ENCODE measurements around the gene ESR1. TPM values are rescaled to one million over a fixed set of nuclear protein-coding genes. Genes with fewer than 3 reads are reported as not detected.

The ESR1 gene
- total and polyA plus RNA-seq, 2 donors from 2014 or later = 1.1 to 5.2 TPM

- no peaks in the 10 kb centered on the region for H3K4me1 ChIP-seq (ENCODE audit: control insufficient read depth in 2 of 3, insufficient read depth in 2 of 3, low read depth in 1 of 3, low read length in 3 of 3)
- DNase-seq (no peak), FAIRE-seq (no peak)
- H3K9ac ChIP-seq (ENCODE audit: low read length in 3 of 3) = no peak overlapping the region
- H3K36me3 ChIP-seq (ENCODE audit: control insufficient read depth in 2 of 3, insufficient read depth in 3 of 3, low read length in 3 of 3) = no peaks in the 10 kb centered on the region
- H3K27me3 ChIP-seq (ENCODE audit: control insufficient read depth, insufficient read depth, low read length) = no peaks in the 10 kb centered on the region
- H3K9me3 ChIP-seq (ENCODE audit: control insufficient read depth in 2 of 3, insufficient read depth in 1 of 3, low read length in 3 of 3) = no peaks in the 10 kb centered on the region
- H3K27ac ChIP-seq (ENCODE audit: low read depth in 2 of 2, low read length in 2 of 2) = no peak overlapping the region
- intact Hi-C loops (cut with DNase I) = no loop called here
- TF ChIP-seq CTCF (IDR thresholded peaks at IDR 0.05; ENCODE audit: borderline replicate concordance, extremely low read depth, insufficient read depth) = no peak
- no peak overlapping the region for H3K4me3 ChIP-seq (ENCODE audit: low read length in 3 of 3)
These were observed 248.0 kb downstream of the ESR1 start for GRCh38 chr6:152055517-152055916.

- Histone ChIP-seq H3K27ac (ENCODE audit: low read depth in 2 of 2, low read length in 2 of 2) (no peak overlapping the region), H3K9me3 (ENCODE audit: control insufficient read depth in 2 of 3, insufficient read depth in 1 of 3, low read length in 3 of 3) (no peaks in the 10 kb centered on the region), H3K9ac (ENCODE audit: low read length in 3 of 3) (no peak overlapping the region), H3K36me3 (ENCODE audit: control insufficient read depth in 2 of 3, insufficient read depth in 3 of 3, low read length in 3 of 3) (no peaks in the 10 kb centered on the region), H3K4me1 (ENCODE audit: control insufficient read depth in 2 of 3, insufficient read depth in 2 of 3, low read depth in 1 of 3, low read length in 3 of 3) (no peaks in the 10 kb centered on the region), H3K27me3 (ENCODE audit: control insufficient read depth, insufficient read depth, low read length) (no peaks in the 10 kb centered on the region), H3K4me3 (ENCODE audit: low read length in 3 of 3) (no peak overlapping the region)
- TF ChIP-seq CTCF (IDR thresholded peaks at IDR 0.05; ENCODE audit: borderline replicate concordance, extremely low read depth, insufficient read depth) = no peak
- intact Hi-C loops (cut with DNase I) = no loop called here
- peak in 1 of 5 donors; percentile 5 for DNase-seq
- no peak for FAIRE-seq
These were observed 250.5 kb downstream of the ESR1 start for GRCh38 chr6:152057832-152058498.

- Histone ChIP-seq H3K27ac (ENCODE audit: low read depth in 2 of 2, low read length in 2 of 2) (no peak overlapping the region), H3K9ac (ENCODE audit: low read length in 3 of 3) (no peak overlapping the region), H3K9me3 (ENCODE audit: control insufficient read depth in 2 of 3, insufficient read depth in 1 of 3, low read length in 3 of 3) (no peaks in the 10 kb centered on the region), H3K4me1 (ENCODE audit: control insufficient read depth in 2 of 3, insufficient read depth in 2 of 3, low read depth in 1 of 3, low read length in 3 of 3) (no peaks in the 10 kb centered on the region), H3K4me3 (ENCODE audit: low read length in 3 of 3) (no peak overlapping the region), H3K27me3 (ENCODE audit: control insufficient read depth, insufficient read depth, low read length) (no peaks in the 10 kb centered on the region), H3K36me3 (ENCODE audit: control insufficient read depth in 2 of 3, insufficient read depth in 3 of 3, low read length in 3 of 3) (no peaks in the 10 kb centered on the region)
- DNase-seq (no peak), FAIRE-seq (peak; percentile 6)
- no peak for TF ChIP-seq CTCF (IDR thresholded peaks at IDR 0.05; ENCODE audit: borderline replicate concordance, extremely low read depth, insufficient read depth)
- intact Hi-C loops (cut with DNase I) = no loop called here
These were observed 252.4 kb downstream of the ESR1 start for GRCh38 chr6:152059909-152060308.

DNA sequence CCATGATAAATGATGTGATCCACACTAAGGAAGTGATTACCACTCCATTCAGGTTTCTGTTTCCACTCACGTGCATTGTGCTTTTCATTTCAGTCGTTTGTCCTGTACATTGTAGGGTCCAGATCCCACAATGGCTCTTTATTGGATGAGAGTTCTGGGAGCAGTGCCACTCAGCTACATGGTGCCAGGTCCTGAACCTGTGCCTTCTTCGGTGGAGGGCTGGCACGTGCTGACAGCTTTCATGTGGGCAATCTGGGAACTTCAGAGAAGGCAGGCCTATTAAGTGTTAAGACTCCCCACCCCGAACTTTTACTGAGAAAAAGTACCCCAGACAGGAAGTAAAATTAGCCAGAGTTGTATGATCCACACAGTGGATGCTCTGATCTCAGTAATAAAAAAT, 255.0 kb downstream of the ESR1 start:
- no peak for TF ChIP-seq CTCF (IDR thresholded peaks at IDR 0.05; ENCODE audit: borderline replicate concordance, extremely low read depth, insufficient read depth)
- intact Hi-C loops (cut with DNase I) = no loop called here
- FAIRE-seq = no peak

More for the DNA sequence above, 255.0 kb downstream of the ESR1 start:
- no peak overlapping the region for H3K4me3 ChIP-seq (ENCODE audit: low read length in 3 of 3)
- no peak for DNase-seq
- H3K27me3 ChIP-seq (ENCODE audit: control insufficient read depth, insufficient read depth, low read length) = no peaks in the 10 kb centered on the region
- no peaks in the 10 kb centered on the region for H3K9me3 ChIP-seq (ENCODE audit: control insufficient read depth in 2 of 3, insufficient read depth in 1 of 3, low read length in 3 of 3)
- no peak overlapping the region for H3K9ac ChIP-seq (ENCODE audit: low read length in 3 of 3)
- no peak overlapping the region for H3K27ac ChIP-seq (ENCODE audit: low read depth in 2 of 2, low read length in 2 of 2)
- no peaks in the 10 kb centered on the region for H3K36me3 ChIP-seq (ENCODE audit: control insufficient read depth in 2 of 3, insufficient read depth in 3 of 3, low read length in 3 of 3)
- no peaks in the 10 kb centered on the region for H3K4me1 ChIP-seq (ENCODE audit: control insufficient read depth in 2 of 3, insufficient read depth in 2 of 3, low read depth in 1 of 3, low read length in 3 of 3)

All from kidney (tissue), 14 donors.